HG02885 (cell line): Measurements from ENCODE around the gene ABHD14A.

Experiments
- ATAC-seq: cut with Tn5 transposase; IDR thresholded peaks from one replicate; pipeline ENCODE4 v1.9.1; 2021; ENCODE audit warnings: mild to moderate bottlenecking; ENCODE audit not compliant: unreplicated experiment, poor library complexity

Gene ABHD14A

GRCh38 chr3:51940648-51941462, 34.0 kb upstream of the ABHD14A start:
- ATAC-seq, result no peak

DNA sequence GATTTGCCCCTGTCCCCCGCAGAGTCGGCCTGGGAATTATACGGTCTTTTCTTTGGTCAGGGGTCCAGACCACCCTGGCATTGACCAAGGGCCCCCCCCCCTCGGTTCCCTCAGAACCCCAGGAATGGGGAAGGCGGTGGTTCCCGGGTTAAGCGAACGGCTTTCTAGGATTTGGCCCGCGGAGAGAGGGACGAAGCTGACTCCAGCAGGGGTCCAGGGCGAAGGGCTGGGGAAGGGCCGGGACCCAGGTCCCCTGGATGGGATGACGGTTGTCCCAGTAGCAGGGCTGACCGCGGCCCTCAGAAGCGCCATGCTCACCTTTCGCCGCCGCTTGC, 33.4 kb upstream of the ABHD14A start:
- ATAC-seq, result no peak

GRCh38 chr3:51941798-51942602, 32.9 kb upstream of the ABHD14A start, which contains the start of the genes PARP3 and RRP9:
PARP3 (plus strand) TSS chr3:51942363; CDS start chr3:51943356, 993 bp downstream.
RRP9 (minus strand) TSS chr3:51941904; CDS start chr3:51941867, 37 bp downstream.
- peak; percentile 91 for ATAC-seq

DNA sequence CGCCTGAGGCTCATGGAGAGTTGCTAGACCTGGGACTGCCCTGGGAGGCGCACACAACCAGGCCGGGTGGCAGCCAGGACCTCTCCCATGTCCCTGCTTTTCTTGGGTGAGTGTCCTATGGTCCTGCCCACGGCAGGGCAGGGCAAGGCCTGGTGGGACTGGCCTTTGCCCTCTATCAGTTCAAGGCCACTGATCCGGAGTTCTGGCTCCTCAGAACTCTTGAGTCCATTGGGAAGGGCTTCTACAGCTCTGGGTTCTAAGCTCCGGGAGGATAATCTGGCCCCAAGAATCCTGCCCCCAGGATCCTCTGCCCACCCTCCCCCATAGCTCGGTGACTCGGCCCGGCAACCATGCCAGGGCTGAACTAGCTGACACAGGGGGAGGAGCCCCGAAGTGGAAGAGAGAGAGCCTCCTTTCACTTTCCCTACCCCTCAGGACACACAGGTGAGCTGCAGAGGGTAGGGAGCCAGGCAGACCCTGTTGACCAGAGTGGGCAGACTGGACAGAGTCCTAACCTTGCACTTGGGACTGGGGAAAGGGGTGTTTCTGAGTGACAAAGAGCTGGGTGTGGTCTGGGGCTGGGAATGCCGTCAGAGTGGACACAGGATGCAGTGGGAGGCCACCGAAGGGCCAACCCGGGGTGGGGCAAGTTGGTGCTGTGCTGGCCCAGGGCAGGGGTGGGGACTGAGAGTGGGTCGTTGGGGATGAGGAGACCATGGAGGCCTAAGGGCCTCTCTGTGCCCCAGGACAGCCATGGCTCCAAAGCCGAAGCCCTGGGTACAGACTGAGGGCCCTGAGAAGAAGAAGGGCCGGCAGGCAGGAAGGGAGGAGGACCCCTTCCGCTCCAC, 32.0 kb upstream of the ABHD14A start:
- peak; percentile 30 for ATAC-seq

- ATAC-seq, result no peak
These were observed 31.1 kb upstream of the ABHD14A start for GRCh38 chr3:51943451-51944391.

DNA sequence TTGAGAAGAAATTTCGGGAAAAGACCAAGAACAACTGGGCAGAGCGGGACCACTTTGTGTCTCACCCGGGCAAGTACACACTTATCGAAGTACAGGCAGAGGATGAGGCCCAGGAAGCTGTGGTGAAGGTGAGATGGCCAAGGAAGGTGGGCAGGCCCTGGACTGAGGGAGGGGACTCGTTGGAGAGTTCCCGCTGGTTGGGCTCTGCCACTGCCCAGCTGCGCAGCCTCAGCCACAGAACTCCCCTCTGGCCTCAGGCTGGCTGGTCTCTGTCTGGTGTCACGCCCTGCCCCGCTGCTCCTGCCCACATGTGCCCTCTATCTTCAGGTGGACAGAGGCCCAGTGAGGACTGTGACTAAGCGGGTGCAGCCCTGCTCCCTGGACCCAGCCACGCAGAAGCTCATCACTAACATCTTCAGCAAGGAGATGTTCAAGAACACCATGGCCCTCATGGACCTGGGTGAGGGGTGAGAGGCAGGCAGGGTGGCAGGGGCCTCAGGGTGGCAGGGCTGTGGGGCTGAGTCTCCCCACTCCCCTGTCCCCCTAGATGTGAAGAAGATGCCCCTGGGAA, 30.3 kb upstream of the ABHD14A start:
- ATAC-seq, result no peak

DNA sequence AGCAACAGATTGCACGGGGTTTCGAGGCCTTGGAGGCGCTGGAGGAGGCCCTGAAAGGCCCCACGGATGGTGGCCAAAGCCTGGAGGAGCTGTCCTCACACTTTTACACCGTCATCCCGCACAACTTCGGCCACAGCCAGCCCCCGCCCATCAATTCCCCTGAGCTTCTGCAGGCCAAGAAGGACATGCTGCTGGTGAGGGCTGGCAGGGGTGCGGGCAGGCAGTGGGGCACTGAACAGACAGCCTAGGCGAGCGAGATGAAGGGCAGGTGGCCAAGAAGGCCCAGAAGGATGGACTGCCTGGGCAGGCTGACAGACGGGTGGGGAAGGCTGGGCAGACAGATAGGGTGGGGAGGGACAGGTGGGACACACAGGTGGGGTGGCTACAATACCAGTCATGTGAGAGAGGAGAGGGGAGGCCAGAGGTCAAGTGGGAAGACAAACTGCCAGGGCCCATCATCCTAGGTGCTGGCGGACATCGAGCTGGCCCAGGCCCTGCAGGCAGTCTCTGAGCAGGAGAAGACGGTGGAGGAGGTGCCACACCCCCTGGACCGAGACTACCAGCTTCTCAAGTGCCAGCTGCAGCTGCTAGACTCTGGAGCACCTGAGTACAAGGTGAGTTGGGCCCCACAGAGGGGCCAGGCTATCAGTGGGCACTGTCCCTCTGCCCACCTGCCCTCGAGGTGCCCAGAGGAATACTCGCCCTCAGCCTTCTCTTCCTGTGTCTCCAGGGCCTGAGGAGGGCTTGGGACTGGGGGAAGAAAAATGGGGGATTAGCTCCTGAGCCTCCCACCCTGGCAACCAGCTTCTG, 29.6 kb upstream of the ABHD14A start:
- ATAC-seq, result no peak

DNA sequence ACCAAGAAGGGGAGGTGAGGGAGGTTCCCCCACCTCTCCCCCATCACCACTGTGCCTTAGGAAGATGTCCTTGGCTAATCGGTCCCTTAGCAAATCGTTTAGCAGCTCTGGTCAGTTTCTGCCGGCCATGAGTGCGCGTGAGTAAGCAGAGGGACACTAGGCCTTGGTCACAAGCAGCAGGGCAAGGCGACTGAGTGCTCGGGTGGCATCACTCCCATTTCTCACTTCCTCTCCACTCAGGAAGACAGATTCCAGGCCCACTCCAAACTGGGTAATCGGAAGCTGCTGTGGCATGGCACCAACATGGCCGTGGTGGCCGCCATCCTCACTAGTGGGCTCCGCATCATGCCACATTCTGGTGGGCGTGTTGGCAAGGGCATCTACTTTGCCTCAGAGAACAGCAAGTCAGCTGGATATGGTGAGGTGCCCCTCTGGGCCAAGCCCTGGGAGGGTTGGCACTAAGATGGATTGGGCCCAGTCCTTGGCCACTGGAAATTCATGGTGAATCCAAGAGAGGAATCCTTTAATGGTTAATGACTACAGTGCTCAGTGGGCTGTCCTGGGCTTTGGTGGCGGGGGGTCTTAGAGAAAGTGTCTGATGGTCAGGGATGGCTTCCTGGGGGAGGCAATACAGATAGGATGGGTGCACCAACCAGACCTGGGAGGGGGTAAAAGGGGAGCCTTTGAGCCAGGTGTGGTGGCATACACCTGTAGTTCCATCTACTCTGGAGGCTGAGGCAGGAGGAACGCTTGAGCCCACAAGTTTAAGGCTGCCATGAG, 28.7 kb upstream of the ABHD14A start:
- ATAC-seq, result no peak

DNA sequence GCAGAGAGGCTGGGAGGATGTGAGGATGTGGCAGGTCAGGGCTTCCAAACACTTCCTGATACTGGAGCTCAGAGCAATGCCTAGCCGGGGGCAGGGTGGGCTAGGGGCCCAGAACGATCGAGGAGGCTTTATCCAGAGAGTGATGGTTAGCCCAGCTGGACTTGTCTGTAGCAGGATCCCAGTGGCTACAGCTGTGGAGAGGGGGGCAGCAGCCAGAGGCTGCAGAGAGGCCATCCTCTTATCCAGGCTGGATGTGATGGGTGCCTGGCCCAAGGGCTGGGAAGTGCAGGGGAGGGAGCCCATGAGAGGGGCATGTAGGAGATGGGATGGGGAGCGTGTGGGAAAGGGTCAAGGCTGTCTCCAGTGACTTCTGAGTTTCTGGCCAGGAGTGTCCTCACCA, 28.1 kb upstream of the ABHD14A start:
- no peak for ATAC-seq

DNA sequence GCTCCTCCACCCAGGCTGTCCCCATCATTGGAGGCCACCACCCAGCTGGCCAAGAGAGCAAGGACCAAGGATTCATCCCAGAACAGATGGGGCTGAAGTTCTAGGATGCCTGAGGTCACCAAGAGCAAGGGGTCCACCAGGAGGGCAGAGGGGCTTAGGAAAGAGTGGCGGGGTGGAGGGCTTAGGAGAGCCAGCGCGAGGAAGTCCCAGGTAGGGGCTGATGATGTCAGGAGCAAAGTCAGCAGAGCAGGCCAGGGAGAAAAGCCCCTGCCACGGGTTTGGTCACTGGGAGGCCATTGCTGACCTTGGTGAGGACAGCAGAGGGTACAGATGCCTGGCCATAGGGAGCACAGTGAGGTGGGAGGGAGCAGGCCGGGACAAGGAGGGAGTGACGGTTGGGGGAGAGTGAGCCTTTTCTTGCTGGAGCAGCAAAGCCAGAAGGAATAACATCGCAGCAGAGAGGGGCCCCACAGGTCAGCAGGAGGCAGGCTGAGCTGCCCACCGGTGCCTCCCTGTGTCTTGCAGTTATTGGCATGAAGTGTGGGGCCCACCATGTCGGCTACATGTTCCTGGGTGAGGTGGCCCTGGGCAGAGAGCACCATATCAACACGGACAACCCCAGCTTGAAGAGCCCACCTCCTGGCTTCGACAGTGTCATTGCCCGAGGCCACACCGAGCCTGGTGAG, 27.5 kb upstream of the ABHD14A start:
- no peak for ATAC-seq

DNA sequence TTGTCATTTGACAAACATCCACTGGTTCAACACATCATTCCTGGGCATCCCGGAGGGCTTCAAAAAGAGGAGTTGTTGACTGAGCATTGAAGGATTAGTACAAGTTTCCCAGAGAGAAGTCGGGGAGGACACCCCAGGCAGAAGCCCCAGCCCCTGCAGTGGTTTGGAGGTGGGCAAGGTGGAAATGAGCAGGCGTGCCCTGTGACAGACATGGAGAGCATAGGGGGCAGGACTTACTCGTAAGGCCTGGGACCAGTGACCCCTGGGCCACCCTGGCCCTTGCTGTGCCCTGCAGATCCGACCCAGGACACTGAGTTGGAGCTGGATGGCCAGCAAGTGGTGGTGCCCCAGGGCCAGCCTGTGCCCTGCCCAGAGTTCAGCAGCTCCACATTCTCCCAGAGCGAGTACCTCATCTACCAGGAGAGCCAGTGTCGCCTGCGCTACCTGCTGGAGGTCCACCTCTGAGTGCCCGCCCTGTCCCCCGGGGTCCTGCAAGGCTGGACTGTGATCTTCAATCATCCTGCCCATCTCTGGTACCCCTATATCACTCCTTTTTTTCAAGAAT, 26.8 kb upstream of the ABHD14A start:
- no peak for ATAC-seq

DNA sequence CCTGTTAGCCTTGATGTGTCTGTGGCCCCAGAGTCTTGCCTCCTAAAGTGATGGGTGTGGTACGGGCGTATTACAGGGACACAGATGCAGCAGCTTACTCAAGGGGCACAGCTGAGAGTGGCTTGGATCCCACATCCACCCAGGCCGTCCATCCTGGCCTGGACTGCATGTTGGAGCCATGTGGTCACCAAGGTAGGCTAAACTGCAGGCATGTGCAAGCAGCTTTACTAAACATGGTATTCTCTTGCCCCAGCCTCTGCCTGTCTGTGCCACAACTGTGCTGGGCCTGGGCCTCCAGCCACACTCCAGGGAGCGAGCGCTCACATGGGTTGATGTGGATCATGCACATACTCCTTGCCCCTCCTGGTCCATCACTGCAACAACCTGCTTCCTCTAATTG, 25.7 kb upstream of the ABHD14A start:
- no peak for ATAC-seq

DNA sequence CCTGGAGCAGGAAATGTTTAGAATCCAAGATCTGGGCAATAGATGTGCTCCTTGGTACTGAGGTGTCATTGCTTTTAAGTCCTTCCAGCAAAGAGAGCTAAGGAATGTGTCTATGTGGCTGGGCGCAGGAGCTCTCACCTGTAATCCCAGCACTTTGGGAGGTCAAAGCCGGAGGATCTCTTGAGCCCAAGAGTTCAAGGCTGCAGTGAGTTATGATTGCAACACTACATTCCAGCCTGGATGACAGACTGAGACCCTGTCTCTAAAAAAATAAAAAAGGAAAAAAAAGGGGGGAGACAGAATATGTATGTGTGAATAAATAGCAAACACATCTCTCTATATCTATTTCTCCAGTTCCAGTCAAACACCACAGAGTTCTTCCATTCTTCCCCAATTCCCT, 24.0 kb upstream of the ABHD14A start:
- no peak for ATAC-seq

GRCh38 chr3:51953445-51953844, 21.4 kb upstream of the ABHD14A start:
- no peak for ATAC-seq

DNA sequence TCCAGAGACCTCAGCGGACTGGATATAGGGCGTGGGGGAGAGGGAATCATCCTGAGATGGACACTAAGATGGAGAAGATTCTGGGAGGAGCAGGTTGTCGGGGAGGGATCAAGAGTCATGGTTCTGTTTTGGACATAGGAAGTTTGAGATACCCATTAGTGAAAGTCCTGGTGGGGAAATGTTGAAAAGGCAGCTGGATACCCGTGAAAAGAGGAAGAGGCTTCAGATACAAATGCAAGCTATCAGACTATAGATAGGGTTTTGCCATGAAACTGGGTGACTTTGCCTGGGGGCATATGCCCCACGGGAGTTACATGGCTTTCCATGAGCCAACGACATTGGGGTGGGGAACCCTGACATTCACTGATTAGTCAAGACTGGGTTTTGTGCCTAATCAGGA, 20.8 kb upstream of the ABHD14A start:
- ATAC-seq, result no peak

- ATAC-seq, result no peak
These were observed 20.2 kb upstream of the ABHD14A start for GRCh38 chr3:51954713-51955112.
